Measurements from ENCODE around the gene RPS27L. TPM values are rescaled to one million over a fixed set of nuclear protein-coding genes. Genes with fewer than 3 reads are reported as not detected.

The RPS27L gene
- total and polyA plus RNA-seq, 2 experiments from 2014 or later = 85.9 to 1,011 TPM

DNA sequence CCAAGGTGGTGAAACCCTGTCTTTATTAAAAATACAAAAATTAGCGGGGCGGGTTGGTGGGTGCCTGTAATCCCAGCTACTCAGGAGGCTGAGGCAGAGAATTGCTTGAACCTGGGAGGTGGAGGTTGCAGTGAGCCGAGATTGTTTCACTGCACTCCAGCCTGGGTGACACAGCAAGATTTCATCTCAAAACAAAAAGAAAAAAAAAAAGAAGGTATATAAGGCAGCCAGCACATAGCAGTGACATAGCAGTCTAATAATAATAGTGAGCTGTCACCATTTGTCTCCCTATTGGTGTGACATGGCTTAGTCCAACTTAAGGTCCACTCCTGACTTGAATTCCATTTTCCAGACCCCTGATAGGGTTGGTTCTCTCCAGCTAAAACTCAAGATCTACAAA is 44.4 kb downstream of the RPS27L start:
- H3K27ac Mint-ChIP-seq = no peak overlapping the region
- H3K27me3 ChIP-seq (ENCODE audit: insufficient read depth) = no peaks in the 10 kb centered on the region
- no peaks in the 10 kb centered on the region for H3K36me3 Mint-ChIP-seq (ENCODE audit: low read depth)
- H3K4me3 ChIP-seq = no peak overlapping the region
- H3K4me3 Mint-ChIP-seq = no peak overlapping the region
- TF ChIP-seq NANOG (IDR thresholded peaks at IDR 0.05; ENCODE audit: borderline replicate concordance) = no peak
- no peak for TF ChIP-seq CREB1 (CRISPR knock-in tag; IDR thresholded peaks at IDR 0.05; ENCODE audit: low read depth)
- TF ChIP-seq, protein P1, sequence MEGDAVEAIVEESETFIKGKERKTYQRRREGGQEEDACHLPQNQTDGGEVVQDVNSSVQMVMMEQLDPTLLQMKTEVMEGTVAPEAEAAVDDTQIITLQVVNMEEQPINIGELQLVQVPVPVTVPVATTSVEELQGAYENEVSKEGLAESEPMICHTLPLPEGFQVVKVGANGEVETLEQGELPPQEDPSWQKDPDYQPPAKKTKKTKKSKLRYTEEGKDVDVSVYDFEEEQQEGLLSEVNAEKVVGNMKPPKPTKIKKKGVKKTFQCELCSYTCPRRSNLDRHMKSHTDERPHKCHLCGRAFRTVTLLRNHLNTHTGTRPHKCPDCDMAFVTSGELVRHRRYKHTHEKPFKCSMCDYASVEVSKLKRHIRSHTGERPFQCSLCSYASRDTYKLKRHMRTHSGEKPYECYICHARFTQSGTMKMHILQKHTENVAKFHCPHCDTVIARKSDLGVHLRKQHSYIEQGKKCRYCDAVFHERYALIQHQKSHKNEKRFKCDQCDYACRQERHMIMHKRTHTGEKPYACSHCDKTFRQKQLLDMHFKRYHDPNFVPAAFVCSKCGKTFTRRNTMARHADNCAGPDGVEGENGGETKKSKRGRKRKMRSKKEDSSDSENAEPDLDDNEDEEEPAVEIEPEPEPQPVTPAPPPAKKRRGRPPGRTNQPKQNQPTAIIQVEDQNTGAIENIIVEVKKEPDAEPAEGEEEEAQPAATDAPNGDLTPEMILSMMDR (conservative IDR thresholded peaks at IDR 0.05; ENCODE audit: low read depth in 2 of 2) = no peak
- TF ChIP-seq, protein P2, sequence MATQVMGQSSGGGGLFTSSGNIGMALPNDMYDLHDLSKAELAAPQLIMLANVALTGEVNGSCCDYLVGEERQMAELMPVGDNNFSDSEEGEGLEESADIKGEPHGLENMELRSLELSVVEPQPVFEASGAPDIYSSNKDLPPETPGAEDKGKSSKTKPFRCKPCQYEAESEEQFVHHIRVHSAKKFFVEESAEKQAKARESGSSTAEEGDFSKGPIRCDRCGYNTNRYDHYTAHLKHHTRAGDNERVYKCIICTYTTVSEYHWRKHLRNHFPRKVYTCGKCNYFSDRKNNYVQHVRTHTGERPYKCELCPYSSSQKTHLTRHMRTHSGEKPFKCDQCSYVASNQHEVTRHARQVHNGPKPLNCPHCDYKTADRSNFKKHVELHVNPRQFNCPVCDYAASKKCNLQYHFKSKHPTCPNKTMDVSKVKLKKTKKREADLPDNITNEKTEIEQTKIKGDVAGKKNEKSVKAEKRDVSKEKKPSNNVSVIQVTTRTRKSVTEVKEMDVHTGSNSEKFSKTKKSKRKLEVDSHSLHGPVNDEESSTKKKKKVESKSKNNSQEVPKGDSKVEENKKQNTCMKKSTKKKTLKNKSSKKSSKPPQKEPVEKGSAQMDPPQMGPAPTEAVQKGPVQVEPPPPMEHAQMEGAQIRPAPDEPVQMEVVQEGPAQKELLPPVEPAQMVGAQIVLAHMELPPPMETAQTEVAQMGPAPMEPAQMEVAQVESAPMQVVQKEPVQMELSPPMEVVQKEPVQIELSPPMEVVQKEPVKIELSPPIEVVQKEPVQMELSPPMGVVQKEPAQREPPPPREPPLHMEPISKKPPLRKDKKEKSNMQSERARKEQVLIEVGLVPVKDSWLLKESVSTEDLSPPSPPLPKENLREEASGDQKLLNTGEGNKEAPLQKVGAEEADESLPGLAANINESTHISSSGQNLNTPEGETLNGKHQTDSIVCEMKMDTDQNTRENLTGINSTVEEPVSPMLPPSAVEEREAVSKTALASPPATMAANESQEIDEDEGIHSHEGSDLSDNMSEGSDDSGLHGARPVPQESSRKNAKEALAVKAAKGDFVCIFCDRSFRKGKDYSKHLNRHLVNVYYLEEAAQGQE (IDR thresholded peaks at IDR 0.05; ENCODE audit: unreplicated experiment) = no peak
- TF ChIP-seq EZH2phosphoT487 (IDR thresholded peaks at IDR 0.05; ENCODE audit: unreplicated experiment) = no peak
- no peak for TF ChIP-seq ZNF114 (CRISPR knock-in tag; IDR thresholded peaks at IDR 0.05)
- no peak for TF ChIP-seq ZNF331 (CRISPR knock-in tag; IDR thresholded peaks at IDR 0.05; ENCODE audit: low read depth)
- no peaks in the 10 kb centered on the region for H3K9me2 ChIP-seq (ENCODE audit: insufficient read depth)
- no peaks in the 10 kb centered on the region for H3K36me3 ChIP-seq (ENCODE audit: insufficient read depth)
- no peak overlapping the region for H3K4me2 ChIP-seq
- H3K4me1 Mint-ChIP-seq = no peaks in the 10 kb centered on the region
- H3K79me2 ChIP-seq (replicated peaks; ENCODE audit: insufficient read depth) = no peaks in the 10 kb centered on the region
- no peaks in the 10 kb centered on the region for H3K9me3 Mint-ChIP-seq
- ATAC-seq (no peak), DNase-seq (ENCODE audit: low spot score) (no peak)
- H3K27ac ChIP-seq (ENCODE audit: low read depth) = no peak overlapping the region
- no peaks in the 10 kb centered on the region for H3F3A ChIP-seq (replicated peaks; ENCODE audit: low read depth)
- peak overlapping the region; percentile 47; the same call in 1 of the 2 replicates for H2AFZ ChIP-seq
- no peaks in the 10 kb centered on the region for H3K27me3 Mint-ChIP-seq (ENCODE audit: insufficient read depth, low read depth, poor library complexity)
- H3K4me1 ChIP-seq (ENCODE audit: insufficient read depth) = no peaks in the 10 kb centered on the region
- no peaks in the 10 kb centered on the region for H4K20me1 ChIP-seq (replicated peaks; ENCODE audit: insufficient read depth)

- no peaks in the 10 kb centered on the region for H4K20me1 ChIP-seq (replicated peaks; ENCODE audit: insufficient read depth)
- Mint-ChIP-seq H3K4me1 (no peaks in the 10 kb centered on the region), H3K27ac (no peak overlapping the region), H3K27me3 (ENCODE audit: insufficient read depth, low read depth, poor library complexity) (no peaks in the 10 kb centered on the region), H3K9me3 (no peaks in the 10 kb centered on the region), H3K36me3 (ENCODE audit: low read depth) (no peaks in the 10 kb centered on the region), H3K4me3 (no peak overlapping the region)
- ATAC-seq (no peak), DNase-seq (ENCODE audit: low spot score) (no peak)
- H3K4me2 ChIP-seq = no peak overlapping the region
- H2AFZ ChIP-seq = no peak overlapping the region
- no peaks in the 10 kb centered on the region for H3F3A ChIP-seq (replicated peaks; ENCODE audit: low read depth)
- no peaks in the 10 kb centered on the region for H3K27me3 ChIP-seq (ENCODE audit: insufficient read depth)
- no peak overlapping the region for H3K27ac ChIP-seq (ENCODE audit: low read depth)
- no peaks in the 10 kb centered on the region for H3K79me2 ChIP-seq (replicated peaks; ENCODE audit: insufficient read depth)
- no peaks in the 10 kb centered on the region for H3K4me1 ChIP-seq (ENCODE audit: insufficient read depth)
- H3K9me2 ChIP-seq (ENCODE audit: insufficient read depth) = no peaks in the 10 kb centered on the region
- no peak overlapping the region for H3K4me3 ChIP-seq
- no peaks in the 10 kb centered on the region for H3K36me3 ChIP-seq (ENCODE audit: insufficient read depth)
- TF ChIP-seq, protein P1 (conservative IDR thresholded peaks at IDR 0.05; ENCODE audit: low read depth in 2 of 2) = no peak
- TF ChIP-seq CREB1 (CRISPR knock-in tag; IDR thresholded peaks at IDR 0.05; ENCODE audit: low read depth) (no peak), ZNF331 (CRISPR knock-in tag; IDR thresholded peaks at IDR 0.05; ENCODE audit: low read depth) (no peak), STAT1 (IDR thresholded peaks at IDR 0.05; ENCODE audit: unreplicated experiment) (no peak)
- TF ChIP-seq, protein P2 (IDR thresholded peaks at IDR 0.05; ENCODE audit: unreplicated experiment) = no peak
These were observed 45.8 kb downstream of the RPS27L start for GRCh38 chr15:63111481-63111880.

Measured in GM23338 (cell line).